Measurements from ENCODE around the gene MCTP1. TPM values are rescaled to one million over a fixed set of nuclear protein-coding genes. Genes with fewer than 3 reads are reported as not detected.

Gene MCTP1
- total and polyA plus RNA-seq, 2 experiments from 2014 or later: 1.3 to 5.7 TPM

DNA sequence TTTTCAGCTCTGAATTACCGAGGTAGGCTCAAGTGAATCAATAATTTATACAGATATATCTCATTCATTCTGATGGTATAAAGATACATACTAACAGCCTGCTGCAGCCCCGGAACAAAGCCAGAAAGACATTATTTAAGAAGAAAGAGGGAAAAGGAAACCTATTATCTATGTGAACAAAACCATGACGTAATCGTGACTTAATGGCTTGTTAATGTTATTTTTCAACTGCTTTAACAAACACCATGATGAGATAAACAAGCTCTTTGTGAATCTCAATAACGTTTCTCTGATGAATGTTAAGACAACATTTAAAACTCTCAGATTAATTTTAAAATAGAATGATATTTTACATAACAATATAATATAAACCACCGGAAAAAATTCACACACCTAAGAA, 429.4 kb downstream of the MCTP1 start:
- no peak overlapping the region for H3K4me3 ChIP-seq
- H3K27me3 ChIP-seq: no peaks in the 10 kb centered on the region
- WGBS (ENCODE audit: low lambda C conversion rate, missing lambda C conversion rate): 62% methylated on average over 6 of the region's 6 CpGs
- no peaks in the 10 kb centered on the region for H3K36me3 ChIP-seq (replicated peaks; ENCODE audit: insufficient read depth, low read depth)
- no peak overlapping the region for H2AFZ ChIP-seq
- TF ChIP-seq, protein P1, sequence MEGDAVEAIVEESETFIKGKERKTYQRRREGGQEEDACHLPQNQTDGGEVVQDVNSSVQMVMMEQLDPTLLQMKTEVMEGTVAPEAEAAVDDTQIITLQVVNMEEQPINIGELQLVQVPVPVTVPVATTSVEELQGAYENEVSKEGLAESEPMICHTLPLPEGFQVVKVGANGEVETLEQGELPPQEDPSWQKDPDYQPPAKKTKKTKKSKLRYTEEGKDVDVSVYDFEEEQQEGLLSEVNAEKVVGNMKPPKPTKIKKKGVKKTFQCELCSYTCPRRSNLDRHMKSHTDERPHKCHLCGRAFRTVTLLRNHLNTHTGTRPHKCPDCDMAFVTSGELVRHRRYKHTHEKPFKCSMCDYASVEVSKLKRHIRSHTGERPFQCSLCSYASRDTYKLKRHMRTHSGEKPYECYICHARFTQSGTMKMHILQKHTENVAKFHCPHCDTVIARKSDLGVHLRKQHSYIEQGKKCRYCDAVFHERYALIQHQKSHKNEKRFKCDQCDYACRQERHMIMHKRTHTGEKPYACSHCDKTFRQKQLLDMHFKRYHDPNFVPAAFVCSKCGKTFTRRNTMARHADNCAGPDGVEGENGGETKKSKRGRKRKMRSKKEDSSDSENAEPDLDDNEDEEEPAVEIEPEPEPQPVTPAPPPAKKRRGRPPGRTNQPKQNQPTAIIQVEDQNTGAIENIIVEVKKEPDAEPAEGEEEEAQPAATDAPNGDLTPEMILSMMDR (IDR thresholded peaks at IDR 0.05; ENCODE audit: poor library complexity): no peak
- TF ChIP-seq EZH2phosphoT487 (IDR thresholded peaks at IDR 0.05; ENCODE audit: low read depth, severe bottlenecking, unreplicated experiment): no peak
- no peak for TF ChIP-seq EZH2 (IDR thresholded peaks at IDR 0.05; ENCODE audit: borderline replicate concordance)
- no peak overlapping the region for H3K4me2 ChIP-seq
- no peaks in the 10 kb centered on the region for H3K9me3 ChIP-seq (ENCODE audit: low read depth)
- no peaks in the 10 kb centered on the region for H4K20me1 ChIP-seq (ENCODE audit: insufficient read depth, poor library complexity, severe bottlenecking)
- H3K27ac ChIP-seq: no peak overlapping the region
- no peak for DNase-seq (ENCODE audit: low spot score)
- H3K79me2 ChIP-seq: no peaks in the 10 kb centered on the region
- no peaks in the 10 kb centered on the region for H3K9me2 ChIP-seq (replicated peaks; ENCODE audit: insufficient read depth)
- H3K4me1 ChIP-seq (ENCODE audit: insufficient read depth): no peaks in the 10 kb centered on the region

DNA sequence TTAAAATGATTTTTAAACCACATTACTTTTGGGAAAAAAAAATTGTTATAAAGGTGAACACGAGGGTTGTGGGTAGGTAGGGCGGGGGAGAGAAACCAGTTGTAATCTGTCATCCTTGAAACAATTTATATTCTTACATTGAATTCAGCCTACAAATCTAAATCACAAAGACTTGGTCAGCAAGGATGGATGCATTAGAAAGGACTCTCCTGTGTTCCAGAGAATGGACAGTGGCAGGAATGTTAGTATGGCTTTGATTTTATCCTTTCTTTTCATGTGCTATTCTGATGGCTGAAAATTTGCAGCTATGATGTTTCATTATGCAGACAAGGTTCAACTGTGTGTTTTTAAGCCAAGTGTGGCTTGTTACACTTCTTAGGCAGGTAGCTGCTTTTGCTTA, 431.8 kb downstream of the MCTP1 start:
- Histone ChIP-seq H3K9me3 (ENCODE audit: low read depth) (no peaks in the 10 kb centered on the region), H3K4me3 (no peak overlapping the region), H3K36me3 (replicated peaks; ENCODE audit: insufficient read depth, low read depth) (no peaks in the 10 kb centered on the region), H3K79me2 (no peaks in the 10 kb centered on the region), H3K9me2 (replicated peaks; ENCODE audit: insufficient read depth) (no peaks in the 10 kb centered on the region), H3K4me1 (ENCODE audit: insufficient read depth) (no peaks in the 10 kb centered on the region), H3K27ac (no peak overlapping the region), H3K4me2 (no peak overlapping the region), H3K27me3 (no peaks in the 10 kb centered on the region), H2AFZ (no peak overlapping the region), H4K20me1 (ENCODE audit: insufficient read depth, poor library complexity, severe bottlenecking) (no peaks in the 10 kb centered on the region)
- no peak for DNase-seq (ENCODE audit: low spot score)
- WGBS (ENCODE audit: low lambda C conversion rate, missing lambda C conversion rate): 75% methylated on average over 2 of the region's 2 CpGs
- TF ChIP-seq, protein P1 (IDR thresholded peaks at IDR 0.05; ENCODE audit: poor library complexity): no peak
- no peak for TF ChIP-seq EZH2phosphoT487 (IDR thresholded peaks at IDR 0.05; ENCODE audit: low read depth, severe bottlenecking, unreplicated experiment)
- no peak for TF ChIP-seq EZH2 (IDR thresholded peaks at IDR 0.05; ENCODE audit: borderline replicate concordance)

DNA sequence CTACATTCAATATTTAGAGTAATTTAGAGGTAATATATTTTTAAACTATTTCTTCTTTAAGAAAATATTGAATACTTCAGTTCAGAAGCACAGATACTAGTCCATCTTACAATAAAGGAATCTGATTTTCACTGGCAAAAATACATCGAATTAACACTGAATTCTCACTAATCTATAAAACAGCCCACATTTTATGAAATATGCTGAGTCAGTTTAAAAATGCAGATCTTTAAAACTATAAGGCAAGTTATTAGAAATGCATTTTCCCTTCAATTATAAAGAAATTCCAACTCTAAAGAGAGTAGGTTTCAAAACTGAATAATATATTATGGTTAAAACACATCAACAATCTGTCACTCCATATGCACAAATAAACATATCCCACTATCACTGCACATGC, 433.9 kb downstream of the MCTP1 start:
- WGBS (ENCODE audit: low lambda C conversion rate, missing lambda C conversion rate): 83% methylated on average over 1 of the region's 1 CpG
- H3K36me3 ChIP-seq (replicated peaks; ENCODE audit: insufficient read depth, low read depth): no peaks in the 10 kb centered on the region
- H3K79me2 ChIP-seq: no peaks in the 10 kb centered on the region
- no peaks in the 10 kb centered on the region for H3K4me1 ChIP-seq (ENCODE audit: insufficient read depth)
- no peak overlapping the region for H3K27ac ChIP-seq
- no peak overlapping the region for H2AFZ ChIP-seq
- H4K20me1 ChIP-seq (ENCODE audit: insufficient read depth, poor library complexity, severe bottlenecking): no peaks in the 10 kb centered on the region
- no peak for DNase-seq (ENCODE audit: low spot score)
- H3K4me2 ChIP-seq: no peak overlapping the region
- H3K27me3 ChIP-seq: no peaks in the 10 kb centered on the region
- H3K9me2 ChIP-seq (replicated peaks; ENCODE audit: insufficient read depth): no peaks in the 10 kb centered on the region
- no peak for TF ChIP-seq EZH2 (IDR thresholded peaks at IDR 0.05; ENCODE audit: borderline replicate concordance)
- no peak for TF ChIP-seq EZH2phosphoT487 (IDR thresholded peaks at IDR 0.05; ENCODE audit: low read depth, severe bottlenecking, unreplicated experiment)
- TF ChIP-seq, protein P1 (IDR thresholded peaks at IDR 0.05; ENCODE audit: poor library complexity): no peak
- no peak overlapping the region for H3K4me3 ChIP-seq
- H3K9me3 ChIP-seq (ENCODE audit: low read depth): no peaks in the 10 kb centered on the region

Measured in hepatocyte (in vitro differentiated cells).